HepG2 (cell line): ENCODE data around the gene GPC3. TPM values are rescaled to one million over a fixed set of nuclear protein-coding genes. Genes with fewer than 3 reads are reported as not detected.

ENCODE experiments used
- ARNT ChIP-seq: fragments of 450-650 bp; IDR thresholded peaks from 2 replicates; pipeline ENCODE4 v1.6.1; 2017
- ATRX ChIP-seq: sonication (generic); formaldehyde crosslinking; IDR thresholded peaks from 2 replicates; pipeline ENCODE4 v1.4.0; 2020; ENCODE audit warnings: missing genetic modification reagents, borderline replicate concordance
- GLI4 ChIP-seq: sonication (generic); formaldehyde crosslinking; IDR thresholded peaks from 2 replicates; pipeline ENCODE4 v1.5.1; 2020; ENCODE audit warnings: missing genetic modification reagents, mild to moderate bottlenecking, moderate library complexity, borderline replicate concordance
- KLF13 ChIP-seq: sonication (generic); formaldehyde crosslinking; IDR thresholded peaks from 2 replicates; pipeline ENCODE4 v1.4.0; 2020; ENCODE audit warnings: mild to moderate bottlenecking, missing genetic modification reagents
- MAF1 ChIP-seq: sonication (generic); formaldehyde crosslinking; IDR thresholded peaks from 2 replicates; pipeline ENCODE4 v1.5.0; 2020; ENCODE audit warnings: missing genetic modification reagents, borderline replicate concordance
- REXO4 ChIP-seq: sonication (generic); formaldehyde crosslinking; IDR thresholded peaks from 2 replicates; pipeline ENCODE4 v1.8.0; 2022; ENCODE audit warnings: missing genetic modification reagents, mild to moderate bottlenecking, borderline replicate concordance
- RNF2 ChIP-seq: fragments of 450-650 bp; conservative IDR thresholded peaks from 2 replicates; pipeline ENCODE4 v1.6.1; 2016; ENCODE audit warnings: low read depth
- ZC3H13 ChIP-seq: sonication (generic); formaldehyde crosslinking; IDR thresholded peaks from 2 replicates; pipeline ENCODE4 v1.8.1; 2023; ENCODE audit warnings: mild to moderate bottlenecking, missing genetic modification reagents, moderate library complexity
- ZFP90 ChIP-seq: sonication (generic); formaldehyde crosslinking; IDR thresholded peaks from 2 replicates; pipeline ENCODE4 v1.8.0; 2022; ENCODE audit warnings: missing genetic modification reagents, mild to moderate bottlenecking, inconsistent platforms, borderline replicate concordance
- ZNF136 ChIP-seq: sonication (generic); formaldehyde crosslinking; IDR thresholded peaks from 2 replicates; pipeline ENCODE4 v1.8.1; 2022; ENCODE audit warnings: low read depth, mild to moderate bottlenecking, moderate library complexity, missing genetic modification reagents
- ZNF20 ChIP-seq: sonication (generic); formaldehyde crosslinking; IDR thresholded peaks from 2 replicates; pipeline ENCODE4 v1.4.0; 2020; ENCODE audit warnings: mild to moderate bottlenecking, moderate library complexity, missing genetic modification reagents
- ZNF558 ChIP-seq: sonication (generic); formaldehyde crosslinking; IDR thresholded peaks from 2 replicates; pipeline ENCODE4 v1.9.0; 2022; ENCODE audit warnings: mild to moderate bottlenecking, missing genetic modification reagents, borderline replicate concordance
- ZNF788 ChIP-seq: sonication (generic); formaldehyde crosslinking; IDR thresholded peaks from 2 replicates; pipeline ENCODE4 v1.5.0; 2020; ENCODE audit warnings: mild to moderate bottlenecking, missing genetic modification reagents, borderline replicate concordance
- polyA plus RNA-seq, 8 experiments: library from polyadenylated mRNA; depleted of rRNA in 3 of 8; stranded (reverse) in 7 of 8; unstranded in 1 of 8; fragments of >200 nt; fragmentation: Illumina TruSeq in 4 of 8; extraction: Trizol in 4 of 8; gene quantifications; 2 replicates each; pipeline versions ENCODE4 v1.2.1 to v1.2.3, GENCODE V29; 2011 to 2016; ENCODE audit warnings: low read depth in 4 of 8, missing spikeins in 1 of 8, mixed read lengths in 1 of 8; ENCODE audit not compliant: insufficient read depth in 1 of 8
- total RNA-seq, 5 experiments: library from RNA; depleted of rRNA; stranded (reverse); fragments of >200 nt; fragmentation: Illumina TruSeq; extraction: Trizol; gene quantifications; 2 replicates each; pipeline ENCODE4 v1.2.3, GENCODE V29; 2016; ENCODE audit warnings: low read depth in 1 of 5
- TF ChIP-seq, protein P1 (sequence below): sonication (generic); formaldehyde crosslinking; IDR thresholded peaks from 2 replicates; pipeline ENCODE4 v1.4.0; 2020; ENCODE audit warnings: mild to moderate bottlenecking, missing genetic modification reagents, borderline replicate concordance
- TF ChIP-seq, protein P2 (sequence below): sonication (generic); formaldehyde crosslinking; IDR thresholded peaks from 2 replicates; pipeline ENCODE4 v1.8.0; 2022; ENCODE audit warnings: missing genetic modification reagents, mild to moderate bottlenecking, borderline replicate concordance
- TF ChIP-seq, protein P3 (sequence below): sonication (generic); formaldehyde crosslinking; IDR thresholded peaks from 2 replicates; pipeline ENCODE4 v1.8.1; 2022; ENCODE audit warnings: mild to moderate bottlenecking, missing genetic modification reagents
- TF ChIP-seq, protein P4 (sequence below): sonication (generic); formaldehyde crosslinking; IDR thresholded peaks from 2 replicates; pipeline ENCODE4 v1.5.0; 2020; ENCODE audit warnings: missing genetic modification reagents
- TF ChIP-seq, protein P5 (sequence below): sonication (generic); formaldehyde crosslinking; IDR thresholded peaks from 2 replicates; pipeline ENCODE4 v1.4.0; 2020; ENCODE audit warnings: missing genetic modification reagents

Gene GPC3
- total and polyA plus RNA-seq, 2 of the 13 experiments (the other 11 are each of a cell fraction or from before 2014, with no cell fraction given), result 1,799 to 3,263 TPM

DNA sequence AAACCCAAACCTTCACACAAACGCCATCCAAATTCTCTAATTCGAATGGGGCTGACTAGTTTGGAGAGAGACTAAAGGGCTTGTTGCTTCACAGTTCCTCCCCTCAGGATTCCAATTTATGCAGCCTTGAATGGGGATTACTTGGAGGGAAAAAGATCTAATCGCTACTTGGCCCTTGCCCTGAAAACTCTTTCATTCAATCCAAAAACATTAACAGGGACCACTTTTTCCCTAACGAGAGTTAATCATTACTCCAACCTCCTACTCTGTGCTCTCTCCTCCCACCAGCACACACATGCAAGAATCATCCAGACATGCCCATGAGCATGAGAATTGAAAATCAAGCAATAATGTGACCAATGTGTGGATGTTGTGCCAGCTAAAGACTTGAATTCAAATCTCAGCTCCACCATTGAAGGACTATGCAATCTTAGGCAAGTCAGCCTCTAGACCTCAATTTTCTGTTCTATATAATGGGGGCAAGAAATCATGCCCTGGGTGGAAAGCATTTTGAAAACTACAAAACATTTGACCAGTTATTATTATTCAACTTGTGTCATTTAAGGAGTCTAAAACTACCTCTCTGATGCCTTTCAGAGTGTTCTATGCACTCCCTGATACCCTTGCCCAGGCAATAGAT lies 34.3 kb upstream of the GPC3 start (continued):
- TF ChIP-seq, protein P1, sequence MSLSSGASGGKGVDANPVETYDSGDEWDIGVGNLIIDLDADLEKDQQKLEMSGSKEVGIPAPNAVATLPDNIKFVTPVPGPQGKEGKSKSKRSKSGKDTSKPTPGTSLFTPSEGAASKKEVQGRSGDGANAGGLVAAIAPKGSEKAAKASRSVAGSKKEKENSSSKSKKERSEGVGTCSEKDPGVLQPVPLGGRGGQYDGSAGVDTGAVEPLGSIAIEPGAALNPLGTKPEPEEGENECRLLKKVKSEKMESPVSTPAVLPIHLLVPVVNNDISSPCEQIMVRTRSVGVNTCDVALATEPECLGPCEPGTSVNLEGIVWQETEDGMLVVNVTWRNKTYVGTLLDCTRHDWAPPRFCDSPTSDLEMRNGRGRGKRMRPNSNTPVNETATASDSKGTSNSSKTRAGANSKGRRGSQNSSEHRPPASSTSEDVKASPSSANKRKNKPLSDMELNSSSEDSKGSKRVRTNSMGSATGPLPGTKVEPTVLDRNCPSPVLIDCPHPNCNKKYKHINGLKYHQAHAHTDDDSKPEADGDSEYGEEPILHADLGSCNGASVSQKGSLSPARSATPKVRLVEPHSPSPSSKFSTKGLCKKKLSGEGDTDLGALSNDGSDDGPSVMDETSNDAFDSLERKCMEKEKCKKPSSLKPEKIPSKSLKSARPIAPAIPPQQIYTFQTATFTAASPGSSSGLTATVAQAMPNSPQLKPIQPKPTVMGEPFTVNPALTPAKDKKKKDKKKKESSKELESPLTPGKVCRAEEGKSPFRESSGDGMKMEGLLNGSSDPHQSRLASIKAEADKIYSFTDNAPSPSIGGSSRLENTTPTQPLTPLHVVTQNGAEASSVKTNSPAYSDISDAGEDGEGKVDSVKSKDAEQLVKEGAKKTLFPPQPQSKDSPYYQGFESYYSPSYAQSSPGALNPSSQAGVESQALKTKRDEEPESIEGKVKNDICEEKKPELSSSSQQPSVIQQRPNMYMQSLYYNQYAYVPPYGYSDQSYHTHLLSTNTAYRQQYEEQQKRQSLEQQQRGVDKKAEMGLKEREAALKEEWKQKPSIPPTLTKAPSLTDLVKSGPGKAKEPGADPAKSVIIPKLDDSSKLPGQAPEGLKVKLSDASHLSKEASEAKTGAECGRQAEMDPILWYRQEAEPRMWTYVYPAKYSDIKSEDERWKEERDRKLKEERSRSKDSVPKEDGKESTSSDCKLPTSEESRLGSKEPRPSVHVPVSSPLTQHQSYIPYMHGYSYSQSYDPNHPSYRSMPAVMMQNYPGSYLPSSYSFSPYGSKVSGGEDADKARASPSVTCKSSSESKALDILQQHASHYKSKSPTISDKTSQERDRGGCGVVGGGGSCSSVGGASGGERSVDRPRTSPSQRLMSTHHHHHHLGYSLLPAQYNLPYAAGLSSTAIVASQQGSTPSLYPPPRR (CRISPR knock-in tag), result peak; percentile 33; the same call in 1 of the 2 replicates
- no peak for TF ChIP-seq ZNF788 (CRISPR knock-in tag)
- TF ChIP-seq REXO4 (CRISPR knock-in tag), result no peak
- no peak for TF ChIP-seq ZC3H13 (CRISPR knock-in tag)
- no peak for TF ChIP-seq ARNT
- no peak for TF ChIP-seq ZNF20 (CRISPR knock-in tag)
- TF ChIP-seq, protein P2, sequence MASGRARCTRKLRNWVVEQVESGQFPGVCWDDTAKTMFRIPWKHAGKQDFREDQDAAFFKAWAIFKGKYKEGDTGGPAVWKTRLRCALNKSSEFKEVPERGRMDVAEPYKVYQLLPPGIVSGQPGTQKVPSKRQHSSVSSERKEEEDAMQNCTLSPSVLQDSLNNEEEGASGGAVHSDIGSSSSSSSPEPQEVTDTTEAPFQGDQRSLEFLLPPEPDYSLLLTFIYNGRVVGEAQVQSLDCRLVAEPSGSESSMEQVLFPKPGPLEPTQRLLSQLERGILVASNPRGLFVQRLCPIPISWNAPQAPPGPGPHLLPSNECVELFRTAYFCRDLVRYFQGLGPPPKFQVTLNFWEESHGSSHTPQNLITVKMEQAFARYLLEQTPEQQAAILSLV (CRISPR knock-in tag), result no peak
- TF ChIP-seq KLF13 (CRISPR knock-in tag), result no peak
- TF ChIP-seq ZNF558 (CRISPR knock-in tag), result no peak
- TF ChIP-seq, protein P3, sequence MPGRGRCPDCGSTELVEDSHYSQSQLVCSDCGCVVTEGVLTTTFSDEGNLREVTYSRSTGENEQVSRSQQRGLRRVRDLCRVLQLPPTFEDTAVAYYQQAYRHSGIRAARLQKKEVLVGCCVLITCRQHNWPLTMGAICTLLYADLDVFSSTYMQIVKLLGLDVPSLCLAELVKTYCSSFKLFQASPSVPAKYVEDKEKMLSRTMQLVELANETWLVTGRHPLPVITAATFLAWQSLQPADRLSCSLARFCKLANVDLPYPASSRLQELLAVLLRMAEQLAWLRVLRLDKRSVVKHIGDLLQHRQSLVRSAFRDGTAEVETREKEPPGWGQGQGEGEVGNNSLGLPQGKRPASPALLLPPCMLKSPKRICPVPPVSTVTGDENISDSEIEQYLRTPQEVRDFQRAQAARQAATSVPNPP (CRISPR knock-in tag), result no peak
- TF ChIP-seq RNF2, result no peak
- TF ChIP-seq, protein P4, sequence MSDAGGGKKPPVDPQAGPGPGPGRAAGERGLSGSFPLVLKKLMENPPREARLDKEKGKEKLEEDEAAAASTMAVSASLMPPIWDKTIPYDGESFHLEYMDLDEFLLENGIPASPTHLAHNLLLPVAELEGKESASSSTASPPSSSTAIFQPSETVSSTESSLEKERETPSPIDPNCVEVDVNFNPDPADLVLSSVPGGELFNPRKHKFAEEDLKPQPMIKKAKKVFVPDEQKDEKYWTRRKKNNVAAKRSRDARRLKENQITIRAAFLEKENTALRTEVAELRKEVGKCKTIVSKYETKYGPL (CRISPR knock-in tag), result no peak
- TF ChIP-seq ZFP90 (CRISPR knock-in tag), result no peak
- no peak for TF ChIP-seq ATRX (CRISPR knock-in tag)
- no peak for TF ChIP-seq MAF1 (CRISPR knock-in tag)
- no peak for TF ChIP-seq GLI4 (CRISPR knock-in tag)
- TF ChIP-seq ZNF136, result no peak
- TF ChIP-seq, protein P5, sequence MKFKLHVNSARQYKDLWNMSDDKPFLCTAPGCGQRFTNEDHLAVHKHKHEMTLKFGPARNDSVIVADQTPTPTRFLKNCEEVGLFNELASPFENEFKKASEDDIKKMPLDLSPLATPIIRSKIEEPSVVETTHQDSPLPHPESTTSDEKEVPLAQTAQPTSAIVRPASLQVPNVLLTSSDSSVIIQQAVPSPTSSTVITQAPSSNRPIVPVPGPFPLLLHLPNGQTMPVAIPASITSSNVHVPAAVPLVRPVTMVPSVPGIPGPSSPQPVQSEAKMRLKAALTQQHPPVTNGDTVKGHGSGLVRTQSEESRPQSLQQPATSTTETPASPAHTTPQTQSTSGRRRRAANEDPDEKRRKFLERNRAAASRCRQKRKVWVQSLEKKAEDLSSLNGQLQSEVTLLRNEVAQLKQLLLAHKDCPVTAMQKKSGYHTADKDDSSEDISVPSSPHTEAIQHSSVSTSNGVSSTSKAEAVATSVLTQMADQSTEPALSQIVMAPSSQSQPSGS (CRISPR knock-in tag), result no peak
